ENCODE data around the gene ABCC1. TPM values are rescaled to one million over a fixed set of nuclear protein-coding genes. Genes with fewer than 3 reads are reported as not detected.

The ABCC1 gene
- total RNA-seq, 1 experiment from 2014 or later, result 16.1 TPM

DNA sequence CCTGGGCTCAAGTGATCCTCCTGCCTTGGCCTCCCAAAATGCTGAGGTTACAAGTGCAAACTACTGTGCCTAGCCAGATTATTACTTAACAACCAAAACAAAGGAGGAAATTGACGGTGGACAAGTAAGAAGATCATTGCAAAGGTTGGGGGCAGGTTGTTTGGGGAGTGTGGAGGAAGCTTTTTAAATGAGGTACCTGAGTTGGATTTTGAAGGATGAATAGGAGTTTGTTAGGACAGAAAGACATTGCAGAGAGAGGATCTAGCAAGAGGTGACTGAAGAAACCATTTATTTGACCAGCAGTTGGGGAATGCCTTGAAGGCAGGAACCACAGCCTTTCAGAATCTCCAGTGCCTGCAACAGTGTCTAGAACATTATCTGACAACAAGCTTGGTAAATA, 51.3 kb downstream of the ABCC1 start:
- Histone ChIP-seq H3K4me2 (ENCODE audit: low read length) (no peak overlapping the region), H3K9me3 (ENCODE audit: low read length) (no peaks in the 10 kb centered on the region), H3F3A (ENCODE audit: low read length, unreplicated experiment) (no peaks in the 10 kb centered on the region), H3K27me3 (ENCODE audit: low read length) (no peaks in the 10 kb centered on the region), H3K9me2 (replicated peaks; ENCODE audit: low read length) (no peaks in the 10 kb centered on the region), H4K20me1 (ENCODE audit: low read length) (no peaks in the 10 kb centered on the region), H2AFZ (ENCODE audit: low read length) (no peak overlapping the region), H3K4me1 (ENCODE audit: insufficient read depth, low read length) (peaks cover 26% of the 10 kb centered on the region), H3K27ac (ENCODE audit: low read length) (no peak overlapping the region), H3K4me3 (ENCODE audit: low read length) (no peak overlapping the region), H3K9ac (ENCODE audit: low read length) (no peak overlapping the region), H3K79me2 (ENCODE audit: low read length) (peaks cover 35% of the 10 kb centered on the region), H3K36me3 (ENCODE audit: low read depth, low read length) (no peaks in the 10 kb centered on the region)
- intact Hi-C loops (cut with micrococcal nuclease), result no loop called here
- BruUV-seq (replicated peaks), result no TSS peak
- ATAC-seq (no peak), DNase-seq (no peak)
- no peak for TF ChIP-seq EZH2phosphoT487 (IDR thresholded peaks at IDR 0.05; ENCODE audit: borderline replicate concordance, low read length)
- TF ChIP-seq, protein P1, sequence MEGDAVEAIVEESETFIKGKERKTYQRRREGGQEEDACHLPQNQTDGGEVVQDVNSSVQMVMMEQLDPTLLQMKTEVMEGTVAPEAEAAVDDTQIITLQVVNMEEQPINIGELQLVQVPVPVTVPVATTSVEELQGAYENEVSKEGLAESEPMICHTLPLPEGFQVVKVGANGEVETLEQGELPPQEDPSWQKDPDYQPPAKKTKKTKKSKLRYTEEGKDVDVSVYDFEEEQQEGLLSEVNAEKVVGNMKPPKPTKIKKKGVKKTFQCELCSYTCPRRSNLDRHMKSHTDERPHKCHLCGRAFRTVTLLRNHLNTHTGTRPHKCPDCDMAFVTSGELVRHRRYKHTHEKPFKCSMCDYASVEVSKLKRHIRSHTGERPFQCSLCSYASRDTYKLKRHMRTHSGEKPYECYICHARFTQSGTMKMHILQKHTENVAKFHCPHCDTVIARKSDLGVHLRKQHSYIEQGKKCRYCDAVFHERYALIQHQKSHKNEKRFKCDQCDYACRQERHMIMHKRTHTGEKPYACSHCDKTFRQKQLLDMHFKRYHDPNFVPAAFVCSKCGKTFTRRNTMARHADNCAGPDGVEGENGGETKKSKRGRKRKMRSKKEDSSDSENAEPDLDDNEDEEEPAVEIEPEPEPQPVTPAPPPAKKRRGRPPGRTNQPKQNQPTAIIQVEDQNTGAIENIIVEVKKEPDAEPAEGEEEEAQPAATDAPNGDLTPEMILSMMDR (conservative IDR thresholded peaks at IDR 0.05; ENCODE audit: low read depth, low read length), result no peak
- TF ChIP-seq EZH2 (IDR thresholded peaks at IDR 0.05; ENCODE audit: low read length, unreplicated experiment), result no peak
- ChIA-PET POLR2A (ENCODE audit: unreplicated experiment) (no interaction called here), CTCF (no interaction called here)

- Histone ChIP-seq H3K9ac (ENCODE audit: low read length) (no peak overlapping the region), H3F3A (ENCODE audit: low read length, unreplicated experiment) (no peaks in the 10 kb centered on the region), H3K27me3 (ENCODE audit: low read length) (no peaks in the 10 kb centered on the region), H3K4me2 (ENCODE audit: low read length) (no peak overlapping the region), H3K79me2 (ENCODE audit: low read length) (peaks cover 38% of the 10 kb centered on the region), H3K36me3 (ENCODE audit: low read depth, low read length) (no peaks in the 10 kb centered on the region), H3K9me2 (replicated peaks; ENCODE audit: low read length) (no peaks in the 10 kb centered on the region), H4K20me1 (ENCODE audit: low read length) (no peaks in the 10 kb centered on the region), H3K9me3 (ENCODE audit: low read length) (no peaks in the 10 kb centered on the region), H3K27ac (ENCODE audit: low read length) (no peak overlapping the region), H3K4me3 (ENCODE audit: low read length) (no peak overlapping the region), H3K4me1 (ENCODE audit: insufficient read depth, low read length) (peaks cover 19% of the 10 kb centered on the region), H2AFZ (ENCODE audit: low read length) (no peak overlapping the region)
- DNase-seq (no peak), ATAC-seq (no peak)
- POLR2A ChIA-PET (ENCODE audit: unreplicated experiment), result no interaction called here
- TF ChIP-seq, protein P1 (conservative IDR thresholded peaks at IDR 0.05; ENCODE audit: low read depth, low read length), result no peak
- TF ChIP-seq EZH2 (IDR thresholded peaks at IDR 0.05; ENCODE audit: low read length, unreplicated experiment) (no peak), EZH2phosphoT487 (IDR thresholded peaks at IDR 0.05; ENCODE audit: borderline replicate concordance, low read length) (no peak)
- CTCF ChIA-PET, result no interaction called here
- intact Hi-C loops (cut with micrococcal nuclease), result no loop called here
- no TSS peak for BruUV-seq (replicated peaks)
Observed at GRCh38 chr16:16001596-16002255, 52.3 kb downstream of the ABCC1 start.

- POLR2A ChIA-PET (ENCODE audit: unreplicated experiment), result no interaction called here
- peak overlapping the region; percentile 41; the same call in 1 of the 2 replicates for H3K4me2 ChIP-seq (ENCODE audit: low read length)
Observed at GRCh38 chr16:16003719-16004313, 54.4 kb downstream of the ABCC1 start.

More at GRCh38 chr16:16003719-16004313, 54.4 kb downstream of the ABCC1 start:
- Histone ChIP-seq H3F3A (ENCODE audit: low read length, unreplicated experiment) (no peaks in the 10 kb centered on the region), H3K36me3 (ENCODE audit: low read depth, low read length) (no peaks in the 10 kb centered on the region), H3K79me2 (ENCODE audit: low read length) (peaks cover 24% of the 10 kb centered on the region), H2AFZ (ENCODE audit: low read length) (no peak overlapping the region), H3K4me1 (ENCODE audit: insufficient read depth, low read length) (peaks cover 9% of the 10 kb centered on the region), H3K27ac (ENCODE audit: low read length) (no peak overlapping the region), H4K20me1 (ENCODE audit: low read length) (no peaks in the 10 kb centered on the region), H3K9me2 (replicated peaks; ENCODE audit: low read length) (no peaks in the 10 kb centered on the region), H3K9ac (ENCODE audit: low read length) (no peak overlapping the region), H3K27me3 (ENCODE audit: low read length) (no peaks in the 10 kb centered on the region), H3K9me3 (ENCODE audit: low read length) (no peaks in the 10 kb centered on the region), H3K4me3 (ENCODE audit: low read length) (no peak overlapping the region)
- no peak; the same call in 1 of the 2 replicates for ATAC-seq
- TF ChIP-seq, protein P1 (conservative IDR thresholded peaks at IDR 0.05; ENCODE audit: low read depth, low read length), result no peak
- TF ChIP-seq EZH2phosphoT487 (IDR thresholded peaks at IDR 0.05; ENCODE audit: borderline replicate concordance, low read length), result no peak
- TF ChIP-seq EZH2 (IDR thresholded peaks at IDR 0.05; ENCODE audit: low read length, unreplicated experiment), result no peak
- no TSS peak for BruUV-seq (replicated peaks)
- intact Hi-C loops (cut with micrococcal nuclease), result no loop called here
- no peak for DNase-seq
- CTCF ChIA-PET, result interaction anchor here (0.6 to 1.0 kb wide), 2 partner anchors 129 to 178 kb away, joined by 4 to 5 read pairs; no protein-coding TSS in a partner anchor

Data from PC-3 (cell line).